ENCODE results near the gene GP2. TPM values are rescaled to one million over a fixed set of nuclear protein-coding genes. Genes with fewer than 3 reads are reported as not detected.

Gene GP2
- total RNA-seq, 3 donors from 2014 or later, result 0.85 to 6.2 (median 2.5) TPM

DNA sequence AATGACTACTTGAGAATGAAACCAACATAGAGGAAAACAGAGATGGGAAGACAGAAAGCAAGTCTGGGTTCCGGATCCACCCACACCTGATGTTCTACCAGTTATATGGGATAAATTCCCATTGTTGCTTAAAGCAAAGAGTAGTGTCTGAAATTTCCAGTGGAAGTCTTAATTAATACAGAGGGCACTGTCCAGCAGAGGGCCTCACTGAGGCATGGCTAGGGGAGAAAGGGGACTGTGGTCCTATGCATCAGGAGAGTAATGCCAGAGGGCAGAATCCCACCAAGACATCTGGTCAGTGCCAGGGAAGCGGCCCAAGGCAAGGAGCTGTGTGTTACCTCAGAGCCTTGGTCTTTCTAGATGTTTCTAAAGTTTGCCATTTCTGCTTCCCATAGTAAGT is 32.7 kb upstream of the GP2 start:
- no peak for ATAC-seq
- Histone ChIP-seq H3K36me3 (ENCODE audit: low read depth) (no peaks in the 10 kb centered on the region), H3K4me3 (no peak overlapping the region), H3K4me1 (ENCODE audit: low read depth) (no peaks in the 10 kb centered on the region), H3K9me3 (no peaks in the 10 kb centered on the region)
- intact Hi-C loops (cut with DNase I, micrococcal nuclease), result no loop called here
- no peak for DNase-seq
- TF ChIP-seq, protein P1, sequence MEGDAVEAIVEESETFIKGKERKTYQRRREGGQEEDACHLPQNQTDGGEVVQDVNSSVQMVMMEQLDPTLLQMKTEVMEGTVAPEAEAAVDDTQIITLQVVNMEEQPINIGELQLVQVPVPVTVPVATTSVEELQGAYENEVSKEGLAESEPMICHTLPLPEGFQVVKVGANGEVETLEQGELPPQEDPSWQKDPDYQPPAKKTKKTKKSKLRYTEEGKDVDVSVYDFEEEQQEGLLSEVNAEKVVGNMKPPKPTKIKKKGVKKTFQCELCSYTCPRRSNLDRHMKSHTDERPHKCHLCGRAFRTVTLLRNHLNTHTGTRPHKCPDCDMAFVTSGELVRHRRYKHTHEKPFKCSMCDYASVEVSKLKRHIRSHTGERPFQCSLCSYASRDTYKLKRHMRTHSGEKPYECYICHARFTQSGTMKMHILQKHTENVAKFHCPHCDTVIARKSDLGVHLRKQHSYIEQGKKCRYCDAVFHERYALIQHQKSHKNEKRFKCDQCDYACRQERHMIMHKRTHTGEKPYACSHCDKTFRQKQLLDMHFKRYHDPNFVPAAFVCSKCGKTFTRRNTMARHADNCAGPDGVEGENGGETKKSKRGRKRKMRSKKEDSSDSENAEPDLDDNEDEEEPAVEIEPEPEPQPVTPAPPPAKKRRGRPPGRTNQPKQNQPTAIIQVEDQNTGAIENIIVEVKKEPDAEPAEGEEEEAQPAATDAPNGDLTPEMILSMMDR (IDR thresholded peaks at IDR 0.05), result no peak

DNA sequence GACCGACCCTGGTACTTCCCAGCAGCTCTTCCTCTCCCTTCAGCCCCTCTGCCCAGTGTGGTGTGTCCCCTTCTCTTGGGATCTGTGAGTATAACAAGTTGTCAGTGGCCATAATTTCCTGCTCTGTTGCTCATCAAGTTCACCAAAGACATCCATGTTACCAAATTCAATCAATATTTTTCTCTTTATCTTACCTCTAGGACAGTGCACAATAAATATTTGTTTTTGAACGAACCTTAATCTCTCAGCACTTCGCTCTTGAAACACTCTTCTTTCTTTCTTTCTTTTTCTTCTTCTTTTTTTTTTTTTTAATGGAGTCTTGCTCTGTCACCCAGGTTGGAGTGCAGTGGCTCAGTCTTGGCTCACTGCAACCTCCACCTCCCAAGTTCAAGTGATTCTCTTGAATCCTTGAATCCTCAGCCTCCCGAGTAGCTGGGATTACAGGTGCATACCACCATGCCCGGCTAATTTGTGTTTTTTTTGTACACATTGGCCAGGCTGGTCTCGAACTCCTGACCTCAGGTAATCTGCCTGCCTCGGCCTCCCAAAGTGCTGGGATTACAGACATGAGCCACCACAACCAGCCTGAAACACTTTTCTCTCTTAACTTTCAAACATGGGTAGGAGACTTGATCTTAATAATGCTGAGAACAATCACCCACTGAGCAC is 27.9 kb upstream of the GP2 start:
- no peaks in the 10 kb centered on the region for H3K4me1 ChIP-seq (ENCODE audit: low read depth)
- DNase-seq (no peak), ATAC-seq (no peak)
- H3K4me3 ChIP-seq, result no peak overlapping the region
- TF ChIP-seq, protein P1 (IDR thresholded peaks at IDR 0.05), result no peak
- H3K36me3 ChIP-seq (ENCODE audit: low read depth), result no peaks in the 10 kb centered on the region
- no peaks in the 10 kb centered on the region for H3K9me3 ChIP-seq
- intact Hi-C loops (cut with DNase I, micrococcal nuclease), result no loop called here

DNA sequence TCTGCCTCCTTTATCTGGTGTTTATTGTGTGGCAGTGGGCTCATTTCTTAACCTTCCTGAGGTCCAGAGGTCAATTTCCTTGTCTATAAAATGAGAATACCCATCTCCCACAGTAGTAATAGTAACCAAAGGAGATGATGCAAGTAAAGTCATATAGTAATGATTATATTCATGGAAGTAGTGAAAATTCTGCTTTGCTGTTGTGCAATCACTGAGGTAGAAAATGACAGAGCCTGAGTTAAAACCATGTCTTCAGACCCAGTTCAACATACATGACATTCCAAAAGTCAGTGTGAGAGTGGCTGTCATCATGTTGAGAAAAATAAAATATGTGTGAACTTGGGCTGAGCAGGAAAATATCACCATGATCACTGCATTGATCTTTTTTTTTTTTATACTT is 26.1 kb upstream of the GP2 start:
- intact Hi-C loops (cut with DNase I, micrococcal nuclease), result no loop called here
- ATAC-seq (no peak), DNase-seq (no peak)
- H3K4me3 ChIP-seq, result no peak overlapping the region
- H3K36me3 ChIP-seq (ENCODE audit: low read depth), result no peaks in the 10 kb centered on the region
- no peaks in the 10 kb centered on the region for H3K9me3 ChIP-seq
- TF ChIP-seq, protein P1 (IDR thresholded peaks at IDR 0.05), result no peak
- H3K4me1 ChIP-seq (ENCODE audit: low read depth), result no peaks in the 10 kb centered on the region

DNA sequence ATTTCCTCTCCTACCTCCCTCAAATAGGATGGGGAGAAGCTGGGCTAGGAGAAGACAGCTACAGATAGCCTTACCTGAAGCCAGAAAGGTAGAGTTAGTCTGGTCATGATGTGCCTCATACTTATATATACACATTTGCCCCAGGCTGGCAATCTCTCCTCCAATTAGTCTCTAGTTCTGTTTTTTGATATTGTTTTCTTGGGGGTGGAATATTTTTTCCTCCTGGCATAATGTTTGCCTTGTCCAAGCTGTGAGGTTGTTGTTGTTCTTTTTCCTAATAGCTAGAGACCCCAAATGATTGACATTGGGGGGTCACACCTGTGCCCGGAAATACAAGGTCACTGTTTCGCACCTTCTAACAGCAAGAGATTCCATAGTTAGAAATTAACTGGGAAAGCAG is 25.3 kb upstream of the GP2 start, which contains the start of gene UMOD:
Gene UMOD (minus strand): TSS at position 101 of the 400 bp plus-strand sequence. CDS start 1,978 bp downstream, outside the sequence.
- Histone ChIP-seq H3K9me3 (no peaks in the 10 kb centered on the region), H3K4me3 (no peak within 1 kb of the TSS), H3K4me1 (ENCODE audit: low read depth) (no peaks in the 10 kb centered on the region), H3K36me3 (ENCODE audit: low read depth) (no peaks in the 10 kb centered on the region)
- DNase-seq (no peak), ATAC-seq (no peak)
- intact Hi-C loops (cut with DNase I, micrococcal nuclease), result no loop called here
- TF ChIP-seq, protein P1 (IDR thresholded peaks at IDR 0.05), result no peak

DNA sequence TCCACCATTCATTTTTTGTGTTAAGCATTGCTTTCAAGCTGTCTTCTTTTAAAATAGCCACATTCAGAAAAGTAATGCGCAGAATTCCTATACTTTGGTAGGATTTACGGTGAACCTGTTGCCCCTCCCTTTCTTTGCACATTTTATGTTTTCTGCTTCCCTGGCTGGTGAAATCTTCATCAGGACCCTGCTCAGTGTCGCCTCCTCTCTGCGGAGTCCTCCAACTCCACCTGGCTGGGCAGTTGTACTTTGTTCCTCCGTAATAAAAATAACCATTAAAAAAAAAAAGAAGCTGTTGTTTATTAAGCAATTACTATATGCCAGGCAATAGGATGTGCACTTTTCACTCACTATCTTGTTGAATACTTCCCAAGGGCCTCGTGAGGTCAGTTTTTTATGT is 22.3 kb upstream of the GP2 start:
- DNase-seq (no peak), ATAC-seq (no peak)
- TF ChIP-seq, protein P1 (IDR thresholded peaks at IDR 0.05), result no peak
- no peaks in the 10 kb centered on the region for H3K9me3 ChIP-seq
- intact Hi-C loops (cut with DNase I, micrococcal nuclease), result no loop called here
- H3K4me1 ChIP-seq (ENCODE audit: low read depth), result no peaks in the 10 kb centered on the region
- no peak overlapping the region for H3K4me3 ChIP-seq
- H3K36me3 ChIP-seq (ENCODE audit: low read depth), result no peaks in the 10 kb centered on the region
